ENCODE measurements around the gene PRKAG1.

Gene PRKAG1

DNA sequence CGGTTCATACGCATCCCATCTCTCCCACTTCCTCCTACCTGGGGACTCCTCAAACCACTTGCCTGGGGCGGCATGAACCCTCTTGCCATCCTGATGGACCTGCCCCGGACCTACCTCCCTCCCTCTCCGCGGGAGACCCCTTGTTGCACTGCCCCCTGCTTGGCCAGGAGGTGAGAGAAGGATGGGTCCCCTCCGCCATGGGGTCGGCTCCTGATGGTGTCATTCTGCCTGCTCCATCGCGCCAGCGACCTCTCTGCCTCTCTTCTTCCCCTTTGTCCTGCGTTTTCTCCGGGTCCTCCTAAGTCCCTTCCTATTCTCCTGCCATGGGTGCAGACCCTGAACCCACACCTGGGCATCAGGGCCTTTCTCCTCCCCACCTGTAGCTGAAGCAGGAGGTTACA, 36.8 kb downstream of the PRKAG1 start:
- DNase-seq (ENCODE audit: low spot score) = no peak

DNA sequence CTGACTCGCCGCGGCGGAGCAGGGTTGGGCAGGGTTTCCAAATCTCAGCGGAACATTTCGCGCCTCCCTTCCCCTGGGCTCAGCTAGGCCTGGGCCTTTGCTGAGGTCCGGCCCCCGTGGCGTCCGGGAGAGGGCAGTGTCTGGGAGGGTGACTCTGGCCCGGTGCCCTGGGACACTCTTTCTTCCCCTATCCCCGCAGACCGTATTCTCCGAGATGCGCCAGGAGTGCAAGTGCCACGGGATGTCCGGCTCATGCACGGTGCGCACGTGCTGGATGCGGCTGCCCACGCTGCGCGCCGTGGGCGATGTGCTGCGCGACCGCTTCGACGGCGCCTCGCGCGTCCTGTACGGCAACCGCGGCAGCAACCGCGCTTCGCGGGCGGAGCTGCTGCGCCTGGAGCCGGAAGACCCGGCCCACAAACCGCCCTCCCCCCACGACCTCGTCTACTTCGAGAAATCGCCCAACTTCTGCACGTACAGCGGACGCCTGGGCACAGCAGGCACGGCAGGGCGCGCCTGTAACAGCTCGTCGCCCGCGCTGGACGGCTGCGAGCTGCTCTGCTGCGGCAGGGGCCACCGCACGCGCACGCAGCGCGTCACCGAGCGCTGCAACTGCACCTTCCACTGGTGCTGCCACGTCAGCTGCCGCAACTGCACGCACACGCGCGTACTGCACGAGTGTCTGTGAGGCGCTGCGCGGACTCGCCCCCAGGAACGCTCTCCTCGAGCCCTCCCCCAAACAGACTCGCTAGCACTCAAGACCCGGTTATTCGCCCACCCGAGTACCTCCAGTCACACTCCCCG, 37.4 kb downstream of the PRKAG1 start:
- no peak for DNase-seq (ENCODE audit: low spot score)

DNA sequence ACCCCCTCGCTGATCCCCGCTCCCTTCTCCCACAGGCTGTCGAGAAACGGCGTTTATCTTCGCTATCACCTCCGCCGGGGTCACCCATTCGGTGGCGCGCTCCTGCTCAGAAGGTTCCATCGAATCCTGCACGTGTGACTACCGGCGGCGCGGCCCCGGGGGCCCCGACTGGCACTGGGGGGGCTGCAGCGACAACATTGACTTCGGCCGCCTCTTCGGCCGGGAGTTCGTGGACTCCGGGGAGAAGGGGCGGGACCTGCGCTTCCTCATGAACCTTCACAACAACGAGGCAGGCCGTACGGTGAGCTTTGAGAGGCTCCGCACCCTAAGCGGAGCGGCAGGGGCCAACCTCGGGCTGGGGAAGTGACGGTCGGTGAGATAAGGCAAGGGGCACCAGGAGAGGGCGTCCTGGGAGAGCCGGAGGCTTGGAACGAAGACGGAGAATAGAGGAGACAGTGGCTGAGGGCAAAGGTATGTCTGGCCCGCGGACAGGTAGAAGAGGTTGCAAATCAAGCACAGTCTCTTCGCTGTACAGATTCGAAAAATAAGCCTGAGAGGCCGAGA, 38.1 kb downstream of the PRKAG1 start:
- DNase-seq (ENCODE audit: low spot score) = no peak

DNA sequence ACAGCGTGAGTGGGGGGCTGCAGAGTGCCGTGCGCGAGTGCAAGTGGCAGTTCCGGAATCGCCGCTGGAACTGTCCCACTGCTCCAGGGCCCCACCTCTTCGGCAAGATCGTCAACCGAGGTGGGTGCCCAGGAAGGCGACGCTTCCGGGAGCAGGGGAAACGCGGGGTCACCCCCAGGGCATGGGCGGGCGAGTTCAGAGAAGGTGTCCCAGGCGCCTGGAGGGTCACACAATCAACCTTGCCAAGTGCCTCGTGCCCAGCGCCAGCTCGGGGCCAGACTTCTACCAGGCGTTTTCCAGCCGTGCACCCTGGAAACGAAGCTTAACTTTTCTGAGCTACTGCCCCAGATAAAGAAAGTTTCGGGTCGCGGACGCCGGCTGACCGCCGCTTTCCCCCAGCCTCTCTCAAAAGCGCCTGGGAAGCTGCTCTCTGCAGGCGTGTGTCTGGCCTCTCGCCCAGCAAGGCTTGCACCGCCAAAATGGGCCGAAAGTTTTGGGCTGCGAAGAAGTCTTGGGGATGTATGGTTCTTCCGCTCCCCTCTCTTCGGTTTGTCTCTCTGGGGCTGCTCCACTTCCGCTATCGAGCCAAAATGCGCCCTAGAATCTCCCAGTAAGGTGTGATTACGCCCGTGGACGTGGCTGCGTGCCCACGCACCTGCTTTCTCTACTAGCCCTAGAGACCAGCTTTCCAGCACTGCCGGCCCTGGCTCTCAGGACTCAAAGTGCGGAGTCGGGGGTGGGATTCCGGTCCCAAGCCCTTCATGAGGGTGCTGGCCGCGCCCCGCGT, 38.8 kb downstream of the PRKAG1 start:
- DNase-seq (ENCODE audit: low spot score) = no peak

DNA sequence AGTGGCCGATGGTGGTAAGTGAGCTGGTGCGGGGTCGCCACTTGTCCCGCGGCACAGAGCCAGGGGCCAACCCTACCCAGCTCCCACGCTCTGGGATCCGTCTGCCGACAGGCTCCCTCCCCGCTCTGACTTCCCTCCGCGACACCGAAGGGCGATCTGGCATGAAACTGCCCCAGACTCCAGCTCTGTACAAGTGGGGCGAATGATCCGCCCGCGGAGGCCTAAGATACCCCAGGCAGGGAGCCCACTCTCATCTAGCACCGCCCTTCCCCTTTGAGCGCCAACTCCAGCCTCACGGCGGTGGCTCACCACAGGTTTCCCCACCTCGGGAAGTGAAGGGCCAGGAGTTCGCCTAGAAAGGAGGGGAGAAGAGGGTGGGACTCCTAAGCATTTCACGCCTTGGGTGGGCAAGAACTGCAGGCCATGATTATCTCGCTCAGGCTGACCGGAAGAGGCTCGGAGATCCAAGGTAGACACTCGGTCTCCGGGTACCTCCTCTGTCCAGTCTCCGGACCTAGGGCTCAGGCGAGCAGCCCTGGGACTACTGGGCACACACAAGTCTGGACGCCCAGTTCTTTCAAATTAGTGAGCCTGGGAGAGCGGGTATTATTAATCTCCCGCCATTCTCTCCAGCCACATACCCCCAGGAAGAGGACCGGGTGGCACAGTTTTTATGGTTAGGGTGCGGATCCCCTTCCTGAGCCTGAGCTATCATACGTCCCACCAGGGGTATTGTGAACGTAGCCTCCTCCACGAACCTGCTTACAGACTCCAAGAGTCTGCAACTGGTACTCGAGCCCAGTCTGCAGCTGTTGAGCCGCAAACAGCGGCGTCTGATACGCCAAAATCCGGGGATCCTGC, 39.6 kb downstream of the PRKAG1 start:
- no peak for DNase-seq (ENCODE audit: low spot score)

DNA sequence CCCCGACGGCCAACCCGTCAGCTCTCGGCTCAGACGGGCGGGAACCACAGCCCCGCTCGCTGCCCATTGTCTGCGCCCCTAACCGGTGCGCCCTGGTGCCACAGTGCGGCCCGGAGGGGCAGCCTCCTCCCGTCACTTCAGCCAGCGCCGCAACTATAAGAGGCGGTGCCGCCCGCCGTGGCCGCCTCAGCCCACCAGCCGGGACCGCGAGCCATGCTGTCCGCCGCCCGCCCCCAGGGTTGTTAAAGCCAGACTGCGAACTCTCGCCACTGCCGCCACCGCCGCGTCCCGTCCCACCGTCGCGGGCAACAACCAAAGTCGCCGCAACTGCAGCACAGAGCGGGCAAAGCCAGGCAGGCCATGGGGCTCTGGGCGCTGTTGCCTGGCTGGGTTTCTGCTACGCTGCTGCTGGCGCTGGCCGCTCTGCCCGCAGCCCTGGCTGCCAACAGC, 40.3 kb downstream of the PRKAG1 start, which contains the start of gene WNT1:
TSS of gene WNT1 (plus strand) at position 32 of the 450 bp plus-strand sequence. CDS start at position 361, 329 bp downstream.
- no peak for DNase-seq (ENCODE audit: low spot score)

DNA sequence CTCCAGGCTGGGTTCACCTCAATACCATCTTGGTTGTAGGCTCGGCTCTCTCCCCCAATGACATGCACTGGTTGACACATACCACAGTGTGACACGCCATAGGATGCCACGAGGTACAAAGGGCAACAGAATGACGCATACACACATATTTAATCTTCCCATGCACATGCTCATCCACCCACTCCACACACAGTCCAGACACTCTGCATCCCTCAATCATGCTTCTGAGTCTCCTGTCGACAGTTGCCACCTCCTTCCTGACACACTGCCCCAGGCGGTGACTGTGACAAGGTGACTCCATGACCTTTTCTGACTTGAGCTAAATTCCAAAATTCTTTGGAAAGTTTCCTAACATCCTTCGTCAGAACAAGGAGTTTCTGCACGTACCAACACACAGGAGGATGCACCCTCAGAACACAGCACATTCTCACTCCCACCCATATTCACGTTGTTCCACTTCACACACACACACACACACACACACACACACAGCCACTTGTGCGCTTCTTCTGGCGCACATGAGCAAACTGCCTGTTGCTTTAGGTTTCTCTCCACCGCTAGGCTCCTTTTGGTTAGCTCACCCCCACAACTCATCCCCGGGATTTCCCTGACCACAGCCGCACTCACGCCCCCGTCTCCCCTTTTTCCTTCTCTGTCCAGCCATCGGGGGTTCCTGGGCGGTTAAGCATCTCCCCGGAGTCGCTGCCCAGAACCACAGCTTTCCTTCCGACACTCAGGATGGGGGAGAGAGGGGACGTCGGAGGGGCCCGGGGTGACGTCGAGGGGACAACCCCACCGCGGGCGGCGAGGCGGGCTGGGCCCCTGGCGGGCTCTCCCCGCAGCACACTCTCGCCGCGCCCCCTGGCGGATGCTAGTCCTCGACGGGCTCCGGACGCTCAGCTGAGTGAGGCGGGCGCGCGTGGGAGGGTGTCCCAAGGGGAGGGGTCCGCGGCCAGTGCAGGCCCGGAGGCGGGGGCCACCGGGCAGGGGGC, 41.0 kb downstream of the PRKAG1 start:
- peak; percentile 76 for DNase-seq (ENCODE audit: low spot score)

DNA sequence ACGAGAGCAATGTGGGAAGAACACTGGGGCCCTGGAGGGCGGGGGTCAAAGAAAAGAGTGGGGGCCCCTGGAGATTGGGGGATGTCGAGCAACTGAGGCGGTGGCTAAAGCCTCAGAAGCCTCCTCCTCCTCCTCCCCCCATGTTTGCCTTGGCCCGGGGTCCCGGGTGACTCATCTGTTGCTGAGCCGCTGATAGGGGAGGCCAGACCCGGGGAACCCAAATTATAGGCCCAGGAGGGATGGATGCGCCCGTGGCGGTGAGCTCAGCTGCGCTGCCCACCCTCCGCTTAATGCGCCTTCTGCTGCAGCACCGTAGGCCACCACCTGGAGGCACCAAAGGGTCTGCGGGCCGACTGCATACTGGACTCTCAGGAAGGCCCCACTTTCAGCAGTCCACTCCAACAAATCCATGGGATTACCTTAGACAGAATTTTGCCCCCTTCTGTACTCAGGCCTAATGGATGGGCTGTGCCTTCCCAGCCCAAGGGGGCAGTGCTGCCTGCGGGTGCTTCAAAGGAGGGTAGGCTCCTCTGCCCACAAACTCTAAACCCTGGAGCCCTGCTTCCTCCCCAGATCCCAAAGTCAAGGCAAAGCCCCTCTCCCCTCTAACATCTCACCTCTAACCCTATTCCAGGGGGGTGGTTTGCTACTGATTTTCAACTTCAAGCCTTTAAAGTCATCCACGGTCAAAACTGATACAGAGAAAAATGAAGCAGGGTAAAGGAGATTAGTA, 44.5 kb downstream of the PRKAG1 start:
- no peak for DNase-seq (ENCODE audit: low spot score)

DNA sequence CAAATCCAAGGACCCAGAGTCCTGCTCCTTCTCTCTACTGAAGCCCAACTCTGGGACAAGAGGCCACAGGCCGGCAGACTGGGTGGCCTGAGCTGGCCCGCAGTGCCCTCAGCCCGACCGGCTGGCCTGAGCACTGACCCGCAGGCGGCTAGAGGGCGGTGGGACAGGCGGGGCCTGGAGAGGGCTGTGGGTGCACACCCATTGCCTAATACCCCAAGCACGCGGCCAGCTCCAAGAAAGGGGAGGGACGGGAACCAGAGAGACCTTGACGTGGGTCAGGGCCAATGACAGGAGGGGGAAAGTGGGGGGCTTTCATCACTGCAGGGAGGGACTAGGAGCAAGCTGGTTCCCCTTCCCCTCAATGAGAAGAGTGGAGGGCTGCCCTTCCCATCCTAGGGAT, 45.0 kb downstream of the PRKAG1 start:
- DNase-seq (ENCODE audit: low spot score) = no peak

DNA sequence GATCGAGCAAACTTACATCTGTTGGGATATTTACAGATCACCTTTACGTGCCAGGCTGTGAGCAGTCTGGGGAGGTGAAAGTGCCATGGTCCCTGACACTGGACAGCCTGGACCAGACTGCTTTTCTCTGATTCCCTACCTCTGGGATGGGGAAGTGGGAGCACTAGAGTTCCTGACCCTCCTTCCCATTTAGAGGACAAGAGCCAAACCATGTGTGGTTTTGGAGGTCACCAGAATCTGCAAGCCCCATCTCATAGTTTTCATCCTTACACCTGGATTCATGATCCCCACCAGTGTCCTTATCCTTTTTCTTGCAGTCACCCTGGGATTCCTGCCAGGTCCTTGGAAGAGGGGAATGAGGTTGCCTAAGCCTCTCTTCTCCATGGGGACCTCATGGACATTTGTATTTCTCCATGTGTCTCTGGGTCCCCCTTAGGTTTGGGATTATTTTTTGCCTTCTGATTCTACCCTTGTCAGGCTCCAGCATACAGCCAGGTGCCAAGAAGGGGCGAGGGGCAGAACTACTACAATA, 45.6 kb downstream of the PRKAG1 start:
- no peak for DNase-seq (ENCODE audit: low spot score)

DNA sequence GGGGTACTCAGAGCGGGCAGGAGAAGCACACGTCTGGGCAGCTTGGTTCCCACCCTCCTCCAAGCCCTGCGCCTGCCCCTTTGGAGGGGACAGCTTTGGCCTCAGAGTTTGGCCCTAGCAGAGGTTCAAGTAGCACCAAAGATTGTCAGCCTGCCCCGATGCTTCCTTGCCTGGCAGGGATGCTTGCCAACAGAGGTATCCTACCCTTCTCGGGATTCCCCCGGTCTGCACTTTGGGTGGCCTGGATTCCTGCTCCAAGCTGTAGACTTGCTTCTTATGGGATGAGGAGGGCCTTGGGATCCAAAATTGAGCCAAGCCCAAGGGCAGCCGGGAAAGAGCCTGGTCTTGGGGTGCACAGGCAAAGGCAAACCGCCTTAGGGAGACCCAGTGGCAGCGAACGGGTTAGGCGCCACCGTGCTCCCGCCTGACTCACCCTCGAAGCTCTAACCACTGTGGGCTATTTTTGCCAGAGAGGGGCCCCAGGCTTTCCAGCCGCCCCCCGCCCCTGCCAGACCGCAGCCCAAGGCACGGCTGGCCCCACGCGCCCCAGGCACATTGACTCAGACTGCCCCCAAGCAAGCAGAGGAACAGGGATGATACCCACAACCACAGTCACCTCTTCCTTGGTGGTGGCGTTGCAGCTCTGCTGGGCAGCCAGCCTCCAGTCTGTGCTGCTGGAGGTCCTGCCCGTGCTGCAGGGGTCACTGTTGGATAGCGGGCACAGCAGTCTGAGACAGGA, 46.2 kb downstream of the PRKAG1 start:
- no peak for DNase-seq (ENCODE audit: low spot score)

DNA sequence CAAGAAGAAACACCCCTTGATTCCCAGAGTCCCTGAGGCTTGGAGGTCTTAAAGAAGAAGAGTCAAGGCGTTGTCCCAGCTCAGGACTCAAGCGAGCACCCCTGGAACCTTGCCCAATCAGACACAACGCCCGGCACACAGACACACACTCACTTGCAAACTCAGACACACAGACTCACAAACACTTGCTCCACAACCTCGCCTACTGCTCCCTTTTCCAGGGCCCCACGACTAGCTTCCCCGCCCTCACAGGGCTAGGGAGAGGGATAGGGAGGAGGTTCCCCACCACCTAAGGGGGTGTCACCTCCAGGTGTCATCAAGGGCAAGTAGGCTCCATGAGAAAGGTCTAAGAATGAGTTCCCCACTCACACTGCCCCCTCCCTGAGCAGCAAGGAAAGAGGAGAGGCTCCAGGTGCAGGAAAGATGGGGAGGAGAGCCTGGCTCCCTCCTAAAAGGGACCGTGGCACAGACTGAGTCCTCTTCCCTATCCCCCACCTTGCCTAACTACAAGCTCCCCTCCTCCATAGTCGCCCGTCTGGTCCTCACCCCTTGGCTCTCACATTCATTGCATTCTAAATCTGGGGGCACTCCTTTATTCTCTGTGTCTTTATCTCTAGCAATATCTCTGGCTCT, 47.8 kb downstream of the PRKAG1 start:
- no peak for DNase-seq (ENCODE audit: low spot score)

DNA sequence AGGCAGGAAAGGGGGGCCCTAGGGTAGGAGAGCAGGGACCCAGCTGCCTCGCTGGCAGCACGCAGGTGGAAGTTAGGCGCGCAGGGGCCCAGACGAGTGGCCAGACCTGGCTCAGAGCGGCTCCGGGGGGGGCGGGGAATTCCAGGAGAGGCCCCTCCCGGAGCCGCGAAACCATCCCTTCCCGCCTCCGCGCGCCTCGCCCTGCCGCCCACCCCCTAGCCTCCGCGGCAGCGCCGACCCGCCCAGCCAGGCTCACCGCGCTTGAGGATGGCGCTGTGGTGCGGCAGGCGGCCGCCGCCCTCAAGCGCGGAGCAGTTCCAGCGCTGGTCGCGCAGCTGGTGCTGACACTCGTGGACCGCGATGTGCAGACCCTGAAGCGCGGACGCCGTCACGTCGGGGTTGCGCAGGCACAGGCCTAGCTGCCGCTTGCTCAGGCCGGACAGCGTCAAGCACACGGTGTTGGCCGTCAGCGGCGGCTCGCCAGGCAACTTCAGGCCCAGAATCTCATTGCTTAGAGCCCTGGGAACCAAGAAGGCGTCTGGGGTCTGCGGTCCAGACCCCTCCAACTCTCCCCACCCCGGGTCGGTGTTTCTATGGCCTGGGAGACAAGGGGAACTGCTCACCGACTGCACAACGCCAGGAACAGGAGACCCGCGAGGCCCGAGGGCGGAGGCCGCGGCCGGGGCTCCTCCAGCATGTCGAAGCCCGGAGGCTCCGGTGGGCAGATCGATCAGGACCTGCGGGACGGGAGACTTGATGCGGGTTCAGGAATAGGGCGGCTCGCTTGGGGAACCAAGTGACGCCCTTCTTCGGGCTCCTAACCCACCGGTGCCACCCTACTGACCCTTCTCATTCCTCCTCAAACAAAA, 48.5 kb downstream of the PRKAG1 start:
- DNase-seq (ENCODE audit: low spot score) = no peak

DNA sequence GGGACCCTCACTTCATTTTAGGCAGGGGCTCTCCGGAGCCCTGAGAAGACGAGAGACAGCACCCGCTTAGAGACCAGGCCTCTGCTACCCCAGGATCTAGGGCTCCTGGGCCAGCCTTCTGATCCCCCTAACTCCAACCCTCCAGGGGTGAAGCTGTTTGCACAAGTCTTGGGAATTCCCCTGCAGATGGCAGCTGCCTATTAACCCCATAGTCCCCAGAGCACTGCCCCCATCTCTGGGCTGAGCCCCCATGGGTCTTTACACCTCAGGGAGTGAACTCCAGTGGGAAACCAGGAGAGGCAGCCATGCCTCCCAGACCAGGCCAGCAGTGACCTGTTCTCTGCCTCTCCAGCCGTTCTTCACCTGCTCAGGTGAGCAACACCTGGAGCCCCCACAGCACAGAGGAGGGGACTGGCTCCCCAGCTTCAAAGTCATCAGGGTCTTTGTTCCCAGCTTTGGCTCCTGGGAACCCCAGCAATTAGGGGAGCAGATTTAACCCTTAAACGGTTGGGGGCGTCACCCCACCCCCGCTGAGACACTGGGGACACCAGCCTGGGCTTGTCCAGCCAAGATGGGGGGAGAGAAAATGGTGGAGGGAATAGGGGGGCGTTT, 49.3 kb downstream of the PRKAG1 start:
- no peak for DNase-seq (ENCODE audit: low spot score)

DNA sequence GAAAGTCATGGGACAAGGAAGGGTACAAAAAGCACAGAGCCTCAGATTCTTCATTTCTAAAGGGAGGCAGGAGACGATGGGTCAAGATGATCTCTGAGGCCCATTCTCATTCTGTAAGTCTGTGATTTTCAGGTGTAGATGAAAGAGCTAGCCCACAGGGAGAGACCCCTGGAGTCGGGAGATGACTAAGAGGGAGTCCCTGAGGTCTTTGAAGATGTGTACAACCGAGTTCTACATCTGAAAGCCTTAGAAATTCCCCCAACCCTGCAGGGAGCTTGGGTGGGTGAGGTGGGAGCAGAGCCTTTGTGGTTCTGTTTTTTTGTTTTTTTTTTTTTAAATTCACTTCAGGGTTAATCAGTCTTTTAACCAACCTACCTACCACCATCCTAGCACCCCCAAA, 50.1 kb downstream of the PRKAG1 start:
- no peak for DNase-seq (ENCODE audit: low spot score)

DNA sequence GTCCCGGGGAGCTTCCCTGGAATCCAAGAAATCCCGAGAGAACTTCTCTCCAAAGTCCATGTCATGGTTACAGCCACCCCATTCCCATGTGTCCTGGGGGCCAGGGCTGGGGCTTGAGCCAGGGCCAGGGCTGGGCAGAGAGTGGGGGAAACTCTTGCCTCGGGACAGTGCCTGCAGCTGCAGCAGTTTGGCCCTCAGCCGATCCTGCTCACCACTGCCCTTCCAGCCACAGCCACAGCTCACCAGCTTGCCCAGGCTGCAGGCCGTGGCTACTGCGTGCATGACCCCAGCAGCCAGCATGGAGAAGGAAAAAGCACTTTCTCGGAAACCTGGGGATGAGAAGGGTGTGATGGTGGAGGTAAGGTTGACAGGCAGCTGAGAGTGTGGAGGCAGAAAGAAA, 50.6 kb downstream of the PRKAG1 start:
- DNase-seq (ENCODE audit: low spot score) = no peak
